Measurements from ENCODE around the gene CHRNB4.

GRCh38 chr15:78685925-78686324 lies 44.9 kb upstream of the CHRNB4 start:
- no peak for TF ChIP-seq TAF1 (IDR thresholded peaks at IDR 0.05; ENCODE audit: borderline replicate concordance, insufficient read depth, low read length)
- no peak for TF ChIP-seq POLR2AphosphoS5 (IDR thresholded peaks at IDR 0.05; ENCODE audit: low read depth, low read length)
- no peak for TF ChIP-seq REST (IDR thresholded peaks at IDR 0.05; ENCODE audit: insufficient read depth in 1 of 2, low read depth in 2 of 2, low read length in 2 of 2)

Measured in PFSK-1 (cell line).